Frontal cortex (tissue), 4 donors: ENCODE results near the gene DES. TPM values are rescaled to one million over a fixed set of nuclear protein-coding genes. Genes with fewer than 3 reads are reported as not detected.

Experiments
- DNase-seq, 2 donors: peaks; one replicate each; pipeline ENCODE4 v3.0.0; 2012; ENCODE audit warnings: low spot score in 2 of 2
- FAIRE-seq: peaks from 2 replicates; lab custom pipeline; 2012; peaks lifted over from hg19 to GRCh38; lab: Jason Lieb, UNC
- total RNA-seq: library from RNA; depleted of rRNA; stranded (reverse); fragments of >200 nt; gene quantifications from one replicate; pipeline ENCODE4 v1.2.3, GENCODE V29; 2014
- donor health status: control.
- donor health status: control.
- donor health status: control.

DES gene
- total RNA-seq, 1 donor from 2014 or later: 0.41 TPM

GRCh38 chr2:219468410-219469185 lies 50.4 kb downstream of the DES start:
- DNase-seq (no peak), FAIRE-seq (no peak)

- FAIRE-seq: no peak
- no peak for DNase-seq
These were observed 51.1 kb downstream of the DES start for GRCh38 chr2:219469186-219469724.

GRCh38 chr2:219470429-219470828 lies 52.3 kb downstream of the DES start:
- DNase-seq (no peak), FAIRE-seq (no peak)

GRCh38 chr2:219471476-219472371 lies 53.5 kb downstream of the DES start:
- FAIRE-seq (no peak), DNase-seq (no peak)

- FAIRE-seq: no peak
- no peak for DNase-seq
These were observed 54.5 kb downstream of the DES start for GRCh38 chr2:219472629-219473187.

- FAIRE-seq (no peak), DNase-seq (no peak)
These were observed 55.3 kb downstream of the DES start for GRCh38 chr2:219473511-219473910.

- DNase-seq (no peak), FAIRE-seq (no peak)
These were observed 56.3 kb downstream of the DES start for GRCh38 chr2:219474285-219475060.

GRCh38 chr2:219475278-219475677 lies 57.1 kb downstream of the DES start:
- DNase-seq (no peak), FAIRE-seq (no peak)

- FAIRE-seq (no peak), DNase-seq (peak in 1 of 2 donors; percentile 76)
These were observed 57.8 kb downstream of the DES start for GRCh38 chr2:219475697-219476651.

Other genes starting within 250 kb of the DES start
- under 0.01 TPM for gene SLC23A3, start 248.3 kb upstream of the DES start, total RNA-seq
- 32.2 TPM for gene CNPPD1, start 241.5 kb upstream of the DES start, total RNA-seq
- 73.4 TPM for gene RETREG2, start 240.1 kb upstream of the DES start, total RNA-seq
- 10.2 TPM for gene ZFAND2B, start 211.6 kb upstream of the DES start, total RNA-seq
- 28.1 TPM for gene ABCB6, start 199.4 kb upstream of the DES start, total RNA-seq
- gene ATG9A, start 188.7 kb upstream of the DES start, total RNA-seq: 19.6 TPM
- gene ANKZF1, start 188.6 kb upstream of the DES start, total RNA-seq: 34.2 TPM
- gene GLB1L, start 172.9 kb upstream of the DES start, total RNA-seq: 4.9 TPM
- 12.2 TPM for gene STK16, start 172.9 kb upstream of the DES start, total RNA-seq
- not detected for gene TUBA4B, start 165.1 kb upstream of the DES start, total RNA-seq
- 2.0 TPM for gene TUBA4A, start 164.5 kb upstream of the DES start, total RNA-seq
- 46.1 TPM for gene DNAJB2, start 139.0 kb upstream of the DES start, total RNA-seq
- gene PTPRN, start 109.0 kb upstream of the DES start, total RNA-seq: 24.5 TPM
- gene RESP18, start 85.6 kb upstream of the DES start, total RNA-seq: 0.82 TPM
- 13.9 TPM for gene DNPEP, start 30.5 kb upstream of the DES start, total RNA-seq
- gene SPEG, start 16.5 kb downstream of the DES start, total RNA-seq: 13.0 TPM
- 13.0 TPM for gene GMPPA, start 80.5 kb downstream of the DES start, total RNA-seq
- gene ASIC4, start 96.1 kb downstream of the DES start, total RNA-seq: 2.9 TPM
- gene CHPF, start 125.4 kb downstream of the DES start, total RNA-seq: 24.1 TPM
- gene TMEM198, start 125.7 kb downstream of the DES start, total RNA-seq: 14.7 TPM
- 40.4 TPM for gene OBSL1, start 153.2 kb downstream of the DES start, total RNA-seq
- 0.41 TPM for gene INHA, start 153.9 kb downstream of the DES start, total RNA-seq
- 13.0 TPM for gene STK11IP, start 179.5 kb downstream of the DES start, total RNA-seq
- gene SLC4A3, start 209.3 kb downstream of the DES start, total RNA-seq: 31.8 TPM